ENCODE data around the gene TBX4.
"Not testable (repeated sequence)": the region's sequence is repeated elsewhere in the genome, so short reads cannot be mapped to it uniquely, and the experiment has no call there.

The TBX4 gene

GRCh38 chr17:61413661-61414126, 38.5 kb upstream of the TBX4 start:
- no peak for DNase-seq

GRCh38 chr17:61414141-61414935, 37.9 kb upstream of the TBX4 start:
- no peak for DNase-seq

GRCh38 chr17:61414936-61415251, 37.3 kb upstream of the TBX4 start:
- no peak for DNase-seq

GRCh38 chr17:61415374-61416210, 36.6 kb upstream of the TBX4 start:
- no peak for DNase-seq

- DNase-seq: no peak
These were observed 36.0 kb upstream of the TBX4 start for GRCh38 chr17:61416211-61416539.

GRCh38 chr17:61416540-61417363, 35.5 kb upstream of the TBX4 start:
- DNase-seq: peak; percentile 62

- no peak for DNase-seq
These were observed 33.8 kb upstream of the TBX4 start for GRCh38 chr17:61418449-61418848.

GRCh38 chr17:61419496-61420046, 32.7 kb upstream of the TBX4 start:
- DNase-seq: no peak

GRCh38 chr17:61420052-61420451, 32.2 kb upstream of the TBX4 start:
- DNase-seq: no peak

- no peak for DNase-seq
These were observed 31.4 kb upstream of the TBX4 start for GRCh38 chr17:61420745-61421398.

- DNase-seq: no peak
These were observed 30.8 kb upstream of the TBX4 start for GRCh38 chr17:61421460-61421859.

GRCh38 chr17:61422116-61422799, 30.0 kb upstream of the TBX4 start:
- DNase-seq: no peak

GRCh38 chr17:61422869-61423268, 29.4 kb upstream of the TBX4 start:
- DNase-seq: no peak

- no peak for DNase-seq
These were observed 28.1 kb upstream of the TBX4 start for GRCh38 chr17:61423967-61424649.

GRCh38 chr17:61425682-61426481, 26.3 kb upstream of the TBX4 start:
- no peak for DNase-seq

GRCh38 chr17:61426482-61427304, 25.5 kb upstream of the TBX4 start:
- no peak for DNase-seq

GRCh38 chr17:61427567-61427966, 24.7 kb upstream of the TBX4 start:
- no peak for DNase-seq

- no peak for DNase-seq
These were observed 22.9 kb upstream of the TBX4 start for GRCh38 chr17:61429274-61429673.

- not testable (repeated sequence) for DNase-seq
These were observed 22.4 kb upstream of the TBX4 start for GRCh38 chr17:61429831-61430230.

Data from CD4-positive, alpha-beta T cell treated with Interleukin-17A for 1 hour (primary cell).